ENCODE measurements around the gene PPCDC. TPM values are rescaled to one million over a fixed set of nuclear protein-coding genes. Genes with fewer than 3 reads are reported as not detected.
A peak's percentile ranks its signal among the peaks of the same experiment; 100 is the strongest.

Gene PPCDC
- total and polyA plus RNA-seq, 2 of the 4 experiments (the other 2 are of a cell fraction): 13.3 to 16.3 TPM

GRCh38 chr15:75043509-75044257, 20.3 kb downstream of the PPCDC start:
- Histone ChIP-seq H3K18ac (ENCODE audit: low read depth, low read length) (peak overlapping the region; percentile 10; the same call in 1 of the 2 replicates), H3K23ac (ENCODE audit: low read depth, low read length) (peak overlapping the region; percentile 22; the same call in 1 of the 2 replicates), H3K56ac (ENCODE audit: extremely low read depth, insufficient read depth, low read length) (no peak overlapping the region), H2BK20ac (ENCODE audit: low read depth, low read length) (peak overlapping the region; percentile 28), H3K9me3 (ENCODE audit: control insufficient read depth, insufficient read depth, low read length) (no peaks in the 10 kb centered on the region), H3K9me1 (ENCODE audit: insufficient read depth, low read length) (peaks cover 30% of the 10 kb centered on the region), H2BK5ac (ENCODE audit: low read depth, low read length, poor library complexity, severe bottlenecking) (peak overlapping the region; percentile 62), H3K4me1 (ENCODE audit: control insufficient read depth, insufficient read depth, low read length) (peaks cover 28% of the 10 kb centered on the region), H2BK15ac (ENCODE audit: low read depth, low read length) (peak overlapping the region; percentile 87; the same call in 2 of the 3 replicates), H4K20me1 (ENCODE audit: insufficient read depth, low read length) (peaks cover 10% of the 10 kb centered on the region), H3K36me3 (ENCODE audit: control insufficient read depth, insufficient read depth, low read length) (no peaks in the 10 kb centered on the region), H3K4me3 (ENCODE audit: insufficient read depth, low read depth, low read length) (no peak overlapping the region), H2BK120ac (ENCODE audit: low read depth, low read length) (peak overlapping the region; percentile 86), H3K27ac (ENCODE audit: insufficient read depth, low read length) (peak overlapping the region; percentile 74), H3K14ac (replicated peaks; ENCODE audit: low read depth, low read length) (peak overlapping the region; percentile 47), H4K8ac (ENCODE audit: low read depth in 2 of 2, low read length in 2 of 2) (peak overlapping the region; percentile 45 to 80), H2AFZ (replicated peaks; ENCODE audit: low read length, poor library complexity) (peak overlapping the region; percentile 83), H3K4ac (ENCODE audit: low read depth, low read length) (peak overlapping the region; percentile 94), H2AK9ac (replicated peaks; ENCODE audit: low read depth, low read length, poor library complexity) (peak overlapping the region; percentile 85), H2AK5ac (ENCODE audit: low read depth, low read length) (peak overlapping the region; percentile 94), H4K5ac (ENCODE audit: low read depth, low read length) (peak overlapping the region; percentile 9; the same call in 1 of the 2 replicates), H3K79me1 (ENCODE audit: low read depth in 1 of 2, low read length in 2 of 2) (peaks cover 5 to 29% of the 10 kb centered on the region in 2 experiments; a peak in 2 of 4 replicates), H3K9ac (ENCODE audit: low read depth, low read length) (peak overlapping the region; percentile 12; the same call in 1 of the 2 replicates), H3K4me2 (ENCODE audit: low read depth, low read length) (peak overlapping the region; percentile 28; the same call in 1 of the 2 replicates), H4K91ac (ENCODE audit: insufficient read depth, low read depth, low read length) (peak overlapping the region; percentile 83), H3K27me3 (ENCODE audit: control insufficient read depth, insufficient read depth, low read length) (no peaks in the 10 kb centered on the region)
- ATAC-seq (ENCODE audit: low read depth): peak; percentile 88
- no TSS peak for BruUV-seq (replicated peaks)
- dilution Hi-C loops (cut with HindIII; ENCODE audit: low sequenced_read_pairs, unreplicated experiment): no loop called here
- POLR2A ChIA-PET (ENCODE audit: unreplicated experiment): interaction anchor here (0.5 to 1.2 kb wide), 2 partner anchors 80 to 160 kb away, joined by 4 to 8 read pairs; no protein-coding TSS in a partner anchor
- CTCF ChIA-PET: interaction anchor here (0.6 to 2.4 kb wide), 12 partner anchors 12 to 176 kb away, joined by 3 to 13 read pairs (median 6); partner anchors contain the start of gene C15orf39
- in situ Hi-C loops (cut with MboI; ENCODE audit: low sequenced_read_pairs): no loop called here
- 5% methylated on average over 10 of the region's 20 CpGs; no CpG with 5 or more reads in 1 of the 2 experiments for WGBS, 2 experiments (ENCODE audit: extremely low coverage in 2 of 2, insufficient read length in 1 of 2)
- intact Hi-C loops (cut with micrococcal nuclease): loop anchor here (1.0 kb wide), 1 partner anchor 159 kb away; no protein-coding TSS in a partner anchor
- peak; percentile 100 for DNase-seq
- TF ChIP-seq RCOR1 (IDR thresholded peaks at IDR 0.05; ENCODE audit: insufficient replicate concordance, low read length) (peak; percentile 55), RAD21 (IDR thresholded peaks at IDR 0.05; ENCODE audit: low read length) (peak; percentile 83), SMC3 (IDR thresholded peaks at IDR 0.05; ENCODE audit: low read depth, low read length) (peak; percentile 72), MAZ (IDR thresholded peaks at IDR 0.05; ENCODE audit: borderline replicate concordance, low read depth, low read length) (peak; percentile 74), POLR2A (IDR thresholded peaks at IDR 0.05; ENCODE audit: low read depth, low read length) (peak; percentile 37; the same call in 1 of the 2 replicates), MAFK (IDR thresholded peaks at IDR 0.05; ENCODE audit: low read depth, low read length) (no peak), FOS (IDR thresholded peaks at IDR 0.05; ENCODE audit: low read depth, low read length) (peak; percentile 89), CEBPB (IDR thresholded peaks at IDR 0.05; ENCODE audit: low read depth, low read length) (peak; percentile 85), MXI1 (IDR thresholded peaks at IDR 0.05; ENCODE audit: borderline replicate concordance, low read depth, low read length) (peak; percentile 73; the same call in 1 of the 2 replicates), CHD1 (IDR thresholded peaks at IDR 0.05; ENCODE audit: low read depth, low read length) (peak; percentile 63; the same call in 1 of the 2 replicates), NFE2L2 (IDR thresholded peaks at IDR 0.05; ENCODE audit: low read depth, low read length) (no peak)
- TF ChIP-seq, protein P1, sequence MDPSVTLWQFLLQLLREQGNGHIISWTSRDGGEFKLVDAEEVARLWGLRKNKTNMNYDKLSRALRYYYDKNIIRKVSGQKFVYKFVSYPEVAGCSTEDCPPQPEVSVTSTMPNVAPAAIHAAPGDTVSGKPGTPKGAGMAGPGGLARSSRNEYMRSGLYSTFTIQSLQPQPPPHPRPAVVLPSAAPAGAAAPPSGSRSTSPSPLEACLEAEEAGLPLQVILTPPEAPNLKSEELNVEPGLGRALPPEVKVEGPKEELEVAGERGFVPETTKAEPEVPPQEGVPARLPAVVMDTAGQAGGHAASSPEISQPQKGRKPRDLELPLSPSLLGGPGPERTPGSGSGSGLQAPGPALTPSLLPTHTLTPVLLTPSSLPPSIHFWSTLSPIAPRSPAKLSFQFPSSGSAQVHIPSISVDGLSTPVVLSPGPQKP (IDR thresholded peaks at IDR 0.05; ENCODE audit: borderline replicate concordance, low read depth, low read length): no peak
- TF ChIP-seq, protein P2, sequence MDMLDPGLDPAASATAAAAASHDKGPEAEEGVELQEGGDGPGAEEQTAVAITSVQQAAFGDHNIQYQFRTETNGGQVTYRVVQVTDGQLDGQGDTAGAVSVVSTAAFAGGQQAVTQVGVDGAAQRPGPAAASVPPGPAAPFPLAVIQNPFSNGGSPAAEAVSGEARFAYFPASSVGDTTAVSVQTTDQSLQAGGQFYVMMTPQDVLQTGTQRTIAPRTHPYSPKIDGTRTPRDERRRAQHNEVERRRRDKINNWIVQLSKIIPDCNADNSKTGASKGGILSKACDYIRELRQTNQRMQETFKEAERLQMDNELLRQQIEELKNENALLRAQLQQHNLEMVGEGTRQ (IDR thresholded peaks at IDR 0.05; ENCODE audit: low read depth, low read length): peak; percentile 93
